HepG2 (cell line): ENCODE data around the gene FIBP. TPM values are rescaled to one million over a fixed set of nuclear protein-coding genes. Genes with fewer than 3 reads are reported as not detected.

ENCODE experiments used
- AFF4 ChIP-seq: sonication (generic); formaldehyde crosslinking; IDR thresholded peaks from 2 replicates; pipeline ENCODE4 v1.4.0; 2020; ENCODE audit warnings: missing genetic modification reagents
- AKAP8 ChIP-seq: sonication (generic); formaldehyde crosslinking; IDR thresholded peaks from 2 replicates; pipeline ENCODE4 v1.5.1; 2020; ENCODE audit warnings: mild to moderate bottlenecking, missing genetic modification reagents
- ATF7-NPFF ChIP-seq: sonication (generic); formaldehyde crosslinking; IDR thresholded peaks from 2 replicates; pipeline ENCODE4 v1.8.1; 2023; ENCODE audit warnings: mild to moderate bottlenecking, low read depth, missing genetic modification reagents, moderate library complexity
- KAT7 ChIP-seq: IDR thresholded peaks from 2 replicates; pipeline ENCODE4 v1.6.1; 2018; ENCODE audit warnings: borderline replicate concordance, missing compliant biosample characterization
- KDM3A ChIP-seq: IDR thresholded peaks from 2 replicates; pipeline ENCODE4 v1.6.1; 2018; ENCODE audit warnings: low read depth, missing compliant biosample characterization
- MTF2 ChIP-seq: sonication (generic); formaldehyde crosslinking; IDR thresholded peaks from 2 replicates; pipeline ENCODE4 v1.5.0; 2020; ENCODE audit warnings: missing genetic modification reagents, borderline replicate concordance
- SRF ChIP-seq: IDR thresholded peaks from 2 replicates; pipeline ENCODE4 v1.6.1; 2011; ENCODE audit warnings: mild to moderate bottlenecking, low read depth, low read length, moderate library complexity
- ZNF503 ChIP-seq: sonication (generic); formaldehyde crosslinking; IDR thresholded peaks from 2 replicates; pipeline ENCODE4 v1.4.0; 2020; ENCODE audit warnings: missing genetic modification reagents
- ZNF572 ChIP-seq: sonication (generic); formaldehyde crosslinking; IDR thresholded peaks from 2 replicates; pipeline ENCODE4 v1.5.1; 2020; ENCODE audit warnings: mild to moderate bottlenecking, missing genetic modification reagents
- ZNF607 ChIP-seq: sonication (generic); formaldehyde crosslinking; IDR thresholded peaks from 2 replicates; pipeline ENCODE4 v1.5.1; 2020; ENCODE audit warnings: missing genetic modification reagents, mild to moderate bottlenecking, borderline replicate concordance
- ZNF747 ChIP-seq: sonication (generic); formaldehyde crosslinking; IDR thresholded peaks from 2 replicates; pipeline ENCODE4 v1.8.1; 2023; ENCODE audit warnings: missing genetic modification reagents, mild to moderate bottlenecking, borderline replicate concordance
- ZNF878 ChIP-seq: sonication (generic); formaldehyde crosslinking; IDR thresholded peaks from 2 replicates; pipeline ENCODE4 v1.8.1; 2023; ENCODE audit warnings: mild to moderate bottlenecking, missing genetic modification reagents, moderate library complexity
- polyA plus RNA-seq, 8 experiments: library from polyadenylated mRNA; depleted of rRNA in 3 of 8; stranded (reverse) in 7 of 8; unstranded in 1 of 8; fragments of >200 nt; fragmentation: Illumina TruSeq in 4 of 8; extraction: Trizol in 4 of 8; gene quantifications; 2 replicates each; pipeline versions ENCODE4 v1.2.1 to v1.2.3, GENCODE V29; 2011 to 2016; ENCODE audit warnings: low read depth in 4 of 8, missing spikeins in 1 of 8, mixed read lengths in 1 of 8; ENCODE audit not compliant: insufficient read depth in 1 of 8
- total RNA-seq, 5 experiments: library from RNA; depleted of rRNA; stranded (reverse); fragments of >200 nt; fragmentation: Illumina TruSeq; extraction: Trizol; gene quantifications; 2 replicates each; pipeline ENCODE4 v1.2.3, GENCODE V29; 2016; ENCODE audit warnings: low read depth in 1 of 5
- TF ChIP-seq, protein P1 (sequence below): sonication (generic); formaldehyde crosslinking; IDR thresholded peaks from 2 replicates; pipeline ENCODE4 v1.4.0; 2020; ENCODE audit warnings: missing genetic modification reagents, low read depth, mild to moderate bottlenecking, borderline replicate concordance
- TF ChIP-seq, protein P2 (sequence below): sonication (generic); formaldehyde crosslinking; IDR thresholded peaks from 2 replicates; pipeline ENCODE4 v1.4.0; 2020; ENCODE audit warnings: low read depth, mild to moderate bottlenecking, missing genetic modification reagents
- TF ChIP-seq, protein P3 (sequence below): sonication (generic); formaldehyde crosslinking; IDR thresholded peaks from 2 replicates; pipeline ENCODE4 v1.8.1; 2023; ENCODE audit warnings: mild to moderate bottlenecking, missing genetic modification reagents

FIBP gene
- total and polyA plus RNA-seq, 2 of the 13 experiments (the other 11 are each of a cell fraction or from before 2014, with no cell fraction given) = 42.9 to 62.1 TPM

GRCh38 chr11:65859812-65860277, 28.4 kb downstream of the FIBP start (continued):
- TF ChIP-seq ZNF503 (CRISPR knock-in tag) (peak; percentile 6; the same call in 1 of the 2 replicates), ZNF607 (CRISPR knock-in tag) (peak; percentile 79; the same call in 1 of the 2 replicates), KDM3A (CRISPR knock-in tag) (no peak; the same call in 1 of the 2 replicates), ZNF572 (CRISPR knock-in tag) (peak; percentile 97), AFF4 (CRISPR knock-in tag) (no peak), ZNF747 (CRISPR knock-in tag) (peak; percentile 9; the same call in 1 of the 2 replicates), SRF (no peak), ZNF878 (CRISPR knock-in tag) (0 out of 2 replicates have a peak, but pooled peaks have one; percentile 3), ATF7-NPFF (CRISPR knock-in tag) (no peak), AKAP8 (CRISPR knock-in tag) (peak; percentile 34; the same call in 1 of the 2 replicates), MTF2 (no peak), KAT7 (CRISPR knock-in tag) (no peak)
- TF ChIP-seq, protein P1, sequence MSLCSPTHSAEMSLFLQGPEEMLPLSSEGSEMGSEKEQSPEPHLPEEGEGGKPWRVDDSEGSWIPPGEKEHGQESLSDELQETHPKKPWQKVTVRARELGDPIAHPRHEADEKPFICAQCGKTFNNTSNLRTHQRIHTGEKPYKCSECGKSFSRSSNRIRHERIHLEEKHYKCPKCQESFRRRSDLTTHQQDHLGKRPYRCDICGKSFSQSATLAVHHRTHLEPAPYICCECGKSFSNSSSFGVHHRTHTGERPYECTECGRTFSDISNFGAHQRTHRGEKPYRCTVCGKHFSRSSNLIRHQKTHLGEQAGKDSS (CRISPR knock-in tag) = 0 out of 2 replicates have a peak, but pooled peaks have one; percentile 9
- TF ChIP-seq, protein P2, sequence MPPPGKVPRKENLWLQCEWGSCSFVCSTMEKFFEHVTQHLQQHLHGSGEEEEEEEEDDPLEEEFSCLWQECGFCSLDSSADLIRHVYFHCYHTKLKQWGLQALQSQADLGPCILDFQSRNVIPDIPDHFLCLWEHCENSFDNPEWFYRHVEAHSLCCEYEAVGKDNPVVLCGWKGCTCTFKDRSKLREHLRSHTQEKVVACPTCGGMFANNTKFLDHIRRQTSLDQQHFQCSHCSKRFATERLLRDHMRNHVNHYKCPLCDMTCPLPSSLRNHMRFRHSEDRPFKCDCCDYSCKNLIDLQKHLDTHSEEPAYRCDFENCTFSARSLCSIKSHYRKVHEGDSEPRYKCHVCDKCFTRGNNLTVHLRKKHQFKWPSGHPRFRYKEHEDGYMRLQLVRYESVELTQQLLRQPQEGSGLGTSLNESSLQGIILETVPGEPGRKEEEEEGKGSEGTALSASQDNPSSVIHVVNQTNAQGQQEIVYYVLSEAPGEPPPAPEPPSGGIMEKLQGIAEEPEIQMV (CRISPR knock-in tag) = peak; percentile 5; the same call in 1 of the 2 replicates
- TF ChIP-seq, protein P3, sequence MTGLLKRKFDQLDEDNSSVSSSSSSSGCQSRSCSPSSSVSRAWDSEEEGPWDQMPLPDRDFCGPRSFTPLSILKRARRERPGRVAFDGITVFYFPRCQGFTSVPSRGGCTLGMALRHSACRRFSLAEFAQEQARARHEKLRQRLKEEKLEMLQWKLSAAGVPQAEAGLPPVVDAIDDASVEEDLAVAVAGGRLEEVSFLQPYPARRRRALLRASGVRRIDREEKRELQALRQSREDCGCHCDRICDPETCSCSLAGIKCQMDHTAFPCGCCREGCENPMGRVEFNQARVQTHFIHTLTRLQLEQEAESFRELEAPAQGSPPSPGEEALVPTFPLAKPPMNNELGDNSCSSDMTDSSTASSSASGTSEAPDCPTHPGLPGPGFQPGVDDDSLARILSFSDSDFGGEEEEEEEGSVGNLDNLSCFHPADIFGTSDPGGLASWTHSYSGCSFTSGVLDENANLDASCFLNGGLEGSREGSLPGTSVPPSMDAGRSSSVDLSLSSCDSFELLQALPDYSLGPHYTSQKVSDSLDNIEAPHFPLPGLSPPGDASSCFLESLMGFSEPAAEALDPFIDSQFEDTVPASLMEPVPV (CRISPR knock-in tag) = no peak; the same call in 1 of the 2 replicates
